HTERT RPE-1 (cell line): Measurements from ENCODE around the gene BMP6.

Experiments
- in situ Hi-C: fragments of 300-500 bp; cut with MboI; formaldehyde crosslinking; loops from 4 replicates; pipeline ENCODE4 v1.14.3; 2020; ENCODE audit warnings: low sequenced_read_pairs

BMP6 gene

DNA sequence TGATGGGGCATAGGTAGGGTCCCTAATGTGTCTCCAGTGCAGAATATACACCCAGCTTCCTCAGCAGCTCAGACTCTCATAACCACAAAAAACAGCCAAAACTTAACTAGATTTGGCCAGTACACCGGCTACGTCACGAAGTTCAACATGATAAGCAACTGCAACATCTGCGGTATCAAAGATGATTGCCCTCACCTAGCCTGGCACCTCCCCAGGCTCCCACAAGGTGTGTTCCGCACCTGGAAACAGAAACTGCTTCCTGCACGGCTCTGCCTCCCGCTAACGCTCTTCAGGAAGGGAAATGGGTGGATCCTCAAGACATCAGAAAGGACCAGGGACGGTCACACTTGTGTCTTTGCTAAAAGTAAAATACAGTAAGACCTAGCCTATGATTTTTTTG lies 175.2 kb downstream of the BMP6 start:
- in situ Hi-C loops = no loop called here

GRCh38 chr6:7901780-7902179 lies 175.9 kb downstream of the BMP6 start:
- in situ Hi-C loops = no loop called here

GRCh38 chr6:7902221-7902620 lies 176.3 kb downstream of the BMP6 start:
- in situ Hi-C loops = no loop called here

DNA sequence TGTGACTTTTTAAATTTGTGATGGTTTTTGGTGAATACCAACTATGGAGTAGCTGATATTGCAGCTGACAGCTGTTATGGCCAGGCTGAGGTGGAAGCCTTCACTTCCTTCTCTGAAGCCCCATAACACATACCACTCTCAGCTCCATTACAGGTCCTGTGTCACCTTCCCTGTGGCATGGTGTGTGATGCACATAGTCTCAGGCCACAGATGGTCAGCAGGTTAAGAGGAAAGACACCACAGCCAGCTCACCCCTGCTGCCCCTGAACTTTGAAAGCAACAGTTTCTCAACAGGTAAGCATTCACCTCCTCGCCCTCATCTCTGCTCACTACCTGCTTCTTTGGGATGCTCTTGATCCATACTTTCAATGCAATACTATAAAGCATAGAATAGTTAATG lies 177.0 kb downstream of the BMP6 start:
- in situ Hi-C loops = no loop called here

- in situ Hi-C loops = no loop called here
These were observed 177.8 kb downstream of the BMP6 start for GRCh38 chr6:7903673-7904072.

GRCh38 chr6:7904654-7905319 lies 178.9 kb downstream of the BMP6 start:
- in situ Hi-C loops = no loop called here

- in situ Hi-C loops = no loop called here
These were observed 179.5 kb downstream of the BMP6 start for GRCh38 chr6:7905416-7905815.

DNA sequence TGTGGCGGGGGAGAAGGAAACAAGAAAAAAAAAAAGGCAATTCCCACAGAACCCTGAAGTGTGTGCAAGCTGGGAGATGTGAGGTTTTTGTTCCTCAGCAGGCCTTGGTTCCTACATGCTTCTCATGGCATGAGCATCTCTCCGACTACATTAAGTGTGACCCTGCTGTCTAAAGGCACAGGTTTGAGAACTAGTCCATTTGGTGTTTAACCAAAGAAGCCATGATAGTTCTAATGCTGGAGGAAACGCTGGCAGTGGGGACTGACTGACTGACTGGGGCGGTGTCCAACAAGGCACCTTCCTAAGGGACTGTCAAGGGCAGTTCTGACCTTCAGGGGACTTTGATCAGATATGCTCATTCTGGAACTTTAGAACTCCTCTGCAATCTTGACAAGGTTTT lies 180.8 kb downstream of the BMP6 start:
- in situ Hi-C loops = no loop called here

- in situ Hi-C loops = no loop called here
These were observed 181.3 kb downstream of the BMP6 start for GRCh38 chr6:7907159-7907558.

- in situ Hi-C loops = no loop called here
These were observed 183.7 kb downstream of the BMP6 start for GRCh38 chr6:7909323-7910276.

DNA sequence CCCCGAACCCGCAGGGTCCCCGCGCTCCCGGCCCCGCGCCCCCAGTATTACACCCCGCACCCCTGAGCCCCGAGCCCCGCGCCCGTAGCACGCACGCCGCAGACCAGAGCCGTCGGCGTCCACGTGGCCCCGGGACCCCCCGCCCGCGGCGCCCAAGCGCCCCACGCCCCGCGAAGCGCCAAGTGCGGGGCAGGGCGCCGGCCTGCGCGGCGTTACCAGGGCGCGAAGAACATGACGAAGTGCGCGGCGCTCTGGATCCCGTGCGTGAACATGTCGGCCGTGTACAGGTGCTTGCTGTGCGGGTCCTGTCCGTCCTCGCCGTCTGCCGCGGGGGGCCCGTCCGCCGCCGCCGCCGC lies 184.4 kb downstream of the BMP6 start:
- in situ Hi-C loops = no loop called here

GRCh38 chr6:7910654-7911344 lies 184.9 kb downstream of the BMP6 start, which contains the start of gene TXNDC5:
TSS of gene TXNDC5 (minus strand) at chr6:7910788. CDS start at chr6:7910776, 12 bp downstream.
- in situ Hi-C loops = no loop called here

DNA sequence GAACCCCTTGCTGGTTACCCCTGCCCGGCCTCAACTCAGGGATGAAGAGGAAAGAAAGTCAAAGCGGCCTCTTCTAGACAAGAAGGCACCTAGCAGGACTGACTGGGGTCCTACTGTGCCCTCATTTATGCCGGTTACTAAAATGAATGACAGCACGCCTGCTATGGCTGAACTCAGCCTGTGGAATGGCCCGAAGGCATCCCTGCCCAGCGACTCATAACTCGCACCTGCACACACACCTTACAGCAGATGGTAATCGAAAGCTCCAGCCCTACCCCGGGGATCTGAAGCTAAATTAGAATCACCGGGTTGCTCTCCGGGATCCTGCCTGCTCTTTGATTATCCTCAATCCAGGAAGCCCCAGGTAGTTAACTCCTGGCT lies 185.4 kb downstream of the BMP6 start:
- in situ Hi-C loops = no loop called here

- in situ Hi-C loops = no loop called here
These were observed 186.1 kb downstream of the BMP6 start for GRCh38 chr6:7912024-7912423.

DNA sequence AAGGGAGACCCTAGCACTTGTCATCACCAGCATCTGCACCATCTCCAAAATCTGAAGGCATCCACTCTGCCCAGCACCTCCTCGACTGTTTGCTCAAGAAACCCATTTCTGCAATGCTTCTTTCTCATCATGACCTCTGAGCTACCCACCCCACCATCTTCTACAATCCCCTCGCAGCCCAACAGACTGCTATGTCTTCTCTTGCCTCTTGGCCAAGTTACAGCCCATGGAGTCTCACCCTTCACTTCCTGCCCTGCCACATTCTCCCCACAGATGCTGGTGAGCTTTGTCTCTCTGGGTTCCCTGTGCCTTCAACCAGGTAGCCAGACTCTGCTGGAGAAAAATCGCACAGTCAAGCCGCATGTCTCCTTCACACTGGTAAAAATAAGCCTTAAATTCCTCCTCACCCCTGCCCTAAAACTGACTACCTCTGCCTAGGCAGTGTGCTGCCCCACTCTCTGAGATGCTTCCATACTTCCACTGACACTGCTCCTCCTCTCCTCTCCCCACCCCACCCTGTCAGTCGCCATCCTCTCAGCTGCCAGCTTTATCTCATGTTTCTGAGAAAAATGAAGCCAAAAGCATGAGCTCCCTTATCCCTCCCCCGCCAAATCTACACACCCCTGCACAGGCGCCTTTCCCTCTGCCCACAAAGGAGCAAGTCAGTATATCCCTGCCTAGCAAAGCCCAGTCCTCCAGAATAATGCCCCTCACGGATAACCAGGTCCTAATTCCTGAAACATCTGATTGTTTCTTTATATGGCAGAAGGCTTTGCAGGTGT lies 187.0 kb downstream of the BMP6 start:
- in situ Hi-C loops = no loop called here

GRCh38 chr6:7914311-7914710 lies 188.4 kb downstream of the BMP6 start:
- in situ Hi-C loops = no loop called here

DNA sequence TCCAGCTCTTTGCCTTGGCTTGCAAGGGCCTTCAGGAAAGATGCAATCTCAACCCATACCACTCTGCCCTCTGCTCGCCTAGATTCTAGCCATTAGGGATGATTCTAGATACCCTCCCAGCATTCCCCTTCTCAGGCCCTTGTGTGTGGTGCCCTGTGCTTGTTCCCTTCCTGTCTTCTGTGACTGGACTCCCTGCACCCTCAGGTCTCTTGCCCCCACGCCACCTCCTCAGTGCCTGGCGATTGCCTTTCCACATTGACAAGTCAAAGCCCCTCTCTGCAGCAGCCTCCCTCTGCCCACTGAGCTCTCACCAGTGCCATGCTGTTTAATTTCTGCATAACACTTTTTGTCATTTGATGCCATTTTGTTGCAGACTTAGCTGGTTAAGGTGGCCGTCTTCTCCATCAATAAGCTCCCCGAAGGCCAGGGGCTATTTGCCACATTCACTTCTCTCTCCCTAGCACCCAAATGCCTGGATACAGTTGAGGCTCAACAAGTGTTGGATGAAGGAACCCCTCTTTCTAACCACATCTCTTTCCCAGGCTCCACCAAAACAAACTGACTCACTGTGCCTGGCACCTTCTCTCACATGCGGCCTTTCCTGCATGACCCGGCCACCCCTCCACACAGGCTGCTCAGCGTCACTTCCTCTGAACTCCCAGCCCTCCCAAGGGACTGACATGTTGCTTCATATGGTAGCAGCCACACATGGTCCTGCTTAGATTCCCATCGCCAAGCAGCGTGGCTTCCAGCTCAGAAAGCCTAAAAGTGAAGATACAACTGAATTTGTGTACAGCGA lies 189.3 kb downstream of the BMP6 start:
- in situ Hi-C loops = no loop called here

GRCh38 chr6:7916959-7917358 lies 191.1 kb downstream of the BMP6 start:
- in situ Hi-C loops = no loop called here

DNA sequence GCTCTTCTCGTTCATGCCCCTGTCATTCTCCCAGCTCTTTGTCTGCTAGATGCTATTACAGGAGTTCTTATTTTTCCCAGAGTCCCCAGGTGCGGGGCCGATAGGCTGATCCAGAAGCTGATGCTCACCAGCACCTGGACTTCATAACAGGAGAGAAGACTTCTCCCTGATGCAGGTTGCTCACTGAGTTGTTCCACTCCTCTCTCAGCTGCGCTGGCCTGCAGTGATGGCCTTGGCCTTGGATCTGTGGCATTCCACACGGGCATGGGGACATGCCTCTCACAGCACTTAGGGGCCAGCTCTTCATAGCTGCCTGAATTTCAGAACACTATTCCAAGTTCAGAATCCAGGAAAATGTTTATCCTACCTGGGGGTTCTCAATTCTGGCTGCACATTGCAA lies 191.8 kb downstream of the BMP6 start:
- in situ Hi-C loops = no loop called here

GRCh38 chr6:7918403-7918802 lies 192.5 kb downstream of the BMP6 start:
- in situ Hi-C loops = no loop called here
